HEK293 (cell line): Measurements from ENCODE around the gene MAD2L2.

Experiments
- CTCF ChIP-seq: fragments of 450-650 bp; formaldehyde crosslinking; IDR thresholded peaks from 2 replicates; pipeline ENCODE4 v1.5.1; 2016; ENCODE audit warnings: missing biosample characterization, missing genetic modification characterization
- KLF7 ChIP-seq: fragments of 450-650 bp; formaldehyde crosslinking; IDR thresholded peaks from 2 replicates; pipeline ENCODE4 v1.5.1; 2016; ENCODE audit warnings: missing biosample characterization, missing genetic modification characterization, borderline replicate concordance
- RBAK ChIP-seq: fragments of 450-650 bp; formaldehyde crosslinking; IDR thresholded peaks from 2 replicates; pipeline ENCODE4 v1.5.1; 2016; ENCODE audit warnings: missing biosample characterization, missing genetic modification characterization
- REPIN1 ChIP-seq: fragments of 450-650 bp; formaldehyde crosslinking; IDR thresholded peaks from 2 replicates; pipeline ENCODE4 v1.5.1; 2017; ENCODE audit warnings: missing biosample characterization, missing genetic modification characterization, low read depth
- WT1 ChIP-seq: fragments of 450-650 bp; formaldehyde crosslinking; IDR thresholded peaks from 2 replicates; pipeline ENCODE4 v1.5.1; 2016; ENCODE audit warnings: missing biosample characterization, missing genetic modification characterization
- YY1 ChIP-seq: fragments of 450-650 bp; formaldehyde crosslinking; IDR thresholded peaks from 2 replicates; pipeline ENCODE4 v1.5.1; 2018; ENCODE audit warnings: missing biosample characterization, missing genetic modification characterization
- ZNF155 ChIP-seq: fragments of 450-650 bp; formaldehyde crosslinking; IDR thresholded peaks from 2 replicates; pipeline ENCODE4 v1.5.1; 2016; ENCODE audit warnings: missing biosample characterization, missing genetic modification characterization
- ZNF398 ChIP-seq: fragments of 450-650 bp; formaldehyde crosslinking; IDR thresholded peaks from 2 replicates; pipeline ENCODE4 v1.5.1; 2017; ENCODE audit warnings: missing biosample characterization, missing genetic modification characterization
- ZNF561 ChIP-seq: fragments of 450-650 bp; IDR thresholded peaks from 2 replicates; pipeline ENCODE4 v1.5.1; 2018; ENCODE audit warnings: missing biosample characterization, missing genetic modification characterization, borderline replicate concordance
- ZNF639 ChIP-seq: fragments of 450-650 bp; formaldehyde crosslinking; IDR thresholded peaks from 2 replicates; pipeline ENCODE4 v1.5.1; 2016; ENCODE audit warnings: missing biosample characterization, missing genetic modification characterization
- ZNF76 ChIP-seq: fragments of 450-650 bp; formaldehyde crosslinking; IDR thresholded peaks from 2 replicates; pipeline ENCODE4; 2016; ENCODE audit warnings: low read depth, missing biosample characterization, missing genetic modification characterization, borderline replicate concordance
- ZNF776 ChIP-seq: fragments of 450-650 bp; formaldehyde crosslinking; IDR thresholded peaks from 2 replicates; pipeline ENCODE4 v1.5.0; 2017; ENCODE audit warnings: missing biosample characterization, missing genetic modification characterization, borderline replicate concordance
- TF ChIP-seq, protein P1 (sequence below): fragments of 450-650 bp; formaldehyde crosslinking; IDR thresholded peaks from 2 replicates; pipeline ENCODE4 v1.5.1; 2016; ENCODE audit warnings: missing biosample characterization, missing genetic modification characterization
- TF ChIP-seq, protein P2 (sequence below): sonication (generic); formaldehyde crosslinking; IDR thresholded peaks from 2 replicates; pipeline ENCODE4 v1.8.1; 2022; ENCODE audit warnings: mild to moderate bottlenecking, moderate library complexity, missing genetic modification reagents

DNA sequence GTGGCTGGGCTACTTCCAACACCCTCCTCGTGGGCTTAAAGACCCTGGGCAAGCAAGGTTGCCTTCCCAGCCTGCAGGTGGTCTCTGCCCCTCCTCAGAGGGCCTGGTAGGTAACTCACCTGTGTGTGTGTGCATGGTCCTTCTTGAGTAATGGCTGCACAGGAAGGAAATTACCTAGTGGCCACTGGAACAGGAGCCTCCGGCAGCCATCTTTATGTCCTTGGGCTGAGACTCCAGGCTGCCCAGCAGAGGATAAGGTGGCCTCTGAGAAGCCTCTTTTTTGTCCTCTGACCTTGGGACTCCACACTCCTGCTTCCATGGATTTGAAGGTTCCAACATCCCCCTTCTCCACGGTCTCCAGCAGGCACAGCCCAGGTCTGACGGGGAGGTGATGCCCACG, 30.5 kb upstream of the MAD2L2 start:
- TF ChIP-seq ZNF639 (tag by site-specific recombination) (no peak), CTCF (no peak), KLF7 (tag by site-specific recombination) (no peak), YY1 (tag by site-specific recombination) (no peak), ZNF76 (tag by site-specific recombination) (no peak), RBAK (no peak), WT1 (tag by site-specific recombination) (no peak), ZNF561 (no peak), REPIN1 (no peak), ZNF776 (no peak), ZNF398 (tag by site-specific recombination) (no peak), ZNF155 (no peak)
- TF ChIP-seq, protein P1, sequence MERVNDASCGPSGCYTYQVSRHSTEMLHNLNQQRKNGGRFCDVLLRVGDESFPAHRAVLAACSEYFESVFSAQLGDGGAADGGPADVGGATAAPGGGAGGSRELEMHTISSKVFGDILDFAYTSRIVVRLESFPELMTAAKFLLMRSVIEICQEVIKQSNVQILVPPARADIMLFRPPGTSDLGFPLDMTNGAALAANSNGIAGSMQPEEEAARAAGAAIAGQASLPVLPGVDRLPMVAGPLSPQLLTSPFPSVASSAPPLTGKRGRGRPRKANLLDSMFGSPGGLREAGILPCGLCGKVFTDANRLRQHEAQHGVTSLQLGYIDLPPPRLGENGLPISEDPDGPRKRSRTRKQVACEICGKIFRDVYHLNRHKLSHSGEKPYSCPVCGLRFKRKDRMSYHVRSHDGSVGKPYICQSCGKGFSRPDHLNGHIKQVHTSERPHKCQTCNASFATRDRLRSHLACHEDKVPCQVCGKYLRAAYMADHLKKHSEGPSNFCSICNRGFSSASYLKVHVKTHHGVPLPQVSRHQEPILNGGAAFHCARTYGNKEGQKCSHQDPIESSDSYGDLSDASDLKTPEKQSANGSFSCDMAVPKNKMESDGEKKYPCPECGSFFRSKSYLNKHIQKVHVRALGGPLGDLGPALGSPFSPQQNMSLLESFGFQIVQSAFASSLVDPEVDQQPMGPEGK (tag by site-specific recombination) = no peak
- TF ChIP-seq, protein P2, sequence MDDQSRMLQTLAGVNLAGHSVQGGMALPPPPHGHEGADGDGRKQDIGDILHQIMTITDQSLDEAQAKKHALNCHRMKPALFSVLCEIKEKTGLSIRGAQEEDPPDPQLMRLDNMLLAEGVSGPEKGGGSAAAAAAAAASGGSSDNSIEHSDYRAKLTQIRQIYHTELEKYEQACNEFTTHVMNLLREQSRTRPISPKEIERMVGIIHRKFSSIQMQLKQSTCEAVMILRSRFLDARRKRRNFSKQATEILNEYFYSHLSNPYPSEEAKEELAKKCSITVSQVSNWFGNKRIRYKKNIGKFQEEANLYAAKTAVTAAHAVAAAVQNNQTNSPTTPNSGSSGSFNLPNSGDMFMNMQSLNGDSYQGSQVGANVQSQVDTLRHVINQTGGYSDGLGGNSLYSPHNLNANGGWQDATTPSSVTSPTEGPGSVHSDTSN (CRISPR knock-in tag) = no peak
